Spleen (tissue), 11 donors: ENCODE results near the gene RPL3. TPM values are rescaled to one million over a fixed set of nuclear protein-coding genes. Genes with fewer than 3 reads are reported as not detected.

Experiments
- DNase-seq: peaks from one replicate; pipeline ENCODE4 v3.0.0-alpha.2; 2020
- H3K27ac ChIP-seq, 8 donors: fragments of 200-600 bp; sonication (generic) in 7 of 8; 1 replicate in 4 of 8; 2 replicates in 4 of 8; pipeline versions ENCODE4 v1.5.0 to v1.8.0; 2016 to 2021; ENCODE audit warnings: inconsistent platforms in 4 of 8, mild to moderate bottlenecking in 4 of 8, moderate library complexity in 1 of 8
- H3K27me3 ChIP-seq, 7 donors: fragments of 200-600 bp; sonication (generic) in 6 of 7; replicated peaks in 1 of 7; 1 replicate in 4 of 7; 2 replicates in 3 of 7; pipeline versions ENCODE4 v1.5.0 to v1.8.0; 2016 to 2021; ENCODE audit warnings: inconsistent platforms in 3 of 7, mild to moderate bottlenecking in 1 of 7
- H3K36me3 ChIP-seq, 6 donors: fragments of 200-600 bp; sonication (generic) in 5 of 6; 1 replicate in 4 of 6; 2 replicates in 2 of 6; pipeline versions ENCODE4 v1.5.0 to v1.8.0; 2016 to 2021; ENCODE audit warnings: inconsistent platforms in 2 of 6
- H3K4me1 ChIP-seq, 6 donors: fragments of 200-600 bp; sonication (generic) in 5 of 6; 1 replicate in 3 of 6; 2 replicates in 3 of 6; pipeline versions ENCODE4 v1.5.0 to v1.8.0; 2016 to 2021; ENCODE audit warnings: inconsistent platforms in 3 of 6
- H3K4me3 ChIP-seq, 8 donors: fragments of 200-600 bp; sonication (generic) in 7 of 8; 1 replicate in 4 of 8; 2 replicates in 4 of 8; pipeline versions ENCODE4 v1.5.0 to v1.8.0; 2016 to 2021; ENCODE audit warnings: inconsistent platforms in 4 of 8, mild to moderate bottlenecking in 4 of 8, moderate library complexity in 2 of 8
- H3K9me3 ChIP-seq, 8 donors: fragments of 200-600 bp; sonication (generic) in 7 of 8; 1 replicate in 4 of 8; 2 replicates in 4 of 8; pipeline versions ENCODE4 v1.5.0 to v1.8.0; 2016 to 2021; ENCODE audit warnings: inconsistent platforms in 4 of 8
- POLR2A ChIP-seq, 3 donors: fragments of 450-650 bp; IDR thresholded peaks; one replicate each; pipeline ENCODE4 v1.5.1; 2017; ENCODE audit warnings: antibody characterized with exemption in 3 of 3, mild to moderate bottlenecking in 1 of 3
- POLR2AphosphoS5 ChIP-seq, 3 donors: sonication (generic); formaldehyde crosslinking; IDR thresholded peaks; one replicate each; pipeline ENCODE4 v1.5.1; 2017; ENCODE audit warnings: antibody characterized with exemption in 3 of 3
- WGBS, 5 donors: extraction: QIAGEN DNeasy Blood & Tissue Kit in 3 of 5; methylation state at CpG; one replicate each; pipeline versions ENCODE4 v1.1.5 to v1.1.7; 2013 to 2018; 5-methylcytosine and 5-hydroxymethylcytosine counted together
- intact Hi-C: fragments of 100-400 bp; cut with DNase I; formaldehyde crosslinking; loops from one replicate; pipeline ENCODE4 v1.15.0; 2023; ENCODE audit warnings: low total_unique reads
- polyA plus RNA-seq, 3 donors: library from polyadenylated mRNA; stranded (reverse); fragments of 200-250 nt; gene quantifications; one replicate each; pipeline ENCODE4 v1.2.1, GENCODE V29; 2013
- total RNA-seq, 7 donors: library from RNA; depleted of rRNA in 3 of 7; stranded (reverse); fragments of >200 nt in 3 of 7; fragmentation: NEBNext Ultra II Directional in 4 of 7; extraction: Animal tissue kit (Norgen Biotek cat#: 25700) in 4 of 7; gene quantifications; one replicate each; pipeline versions ENCODE4 v1.1.0 to v1.2.1, GENCODE V29; 2016 to 2021
- TF ChIP-seq, protein P1 (sequence below), 11 experiments: fragments of 200-600 bp in 7 of 11; fragments of 450-650 bp in 4 of 11; sonication (generic) in 4 of 11; IDR thresholded peaks in 8 of 11; conservative IDR thresholded peaks in 3 of 11; 1 replicate in 7 of 11; 2 replicates in 4 of 11; pipeline versions ENCODE4 v1.4.0 to v1.8.0; 2016 to 2021; ENCODE audit warnings: antibody characterized with exemption in 11 of 11, inconsistent platforms in 4 of 11, mild to moderate bottlenecking in 1 of 11
- donor health status: healthy with polysubstance abuse.
- donor health status: DM: no; HTN: no; CAD: no; lungs with moderate emphysema.
- donor health status: DM: no; HTN: no; CAD: no.
- donor health status: Bipolar disorder and iron deficiency.
- donor health status: healthy.
- donor health status: DM: no; HTN: no; CAD: no.
- donor health status: DM: yes; HTN: yes; CAD: no.

Gene RPL3
- total and polyA plus RNA-seq, 10 donors: 1,607 to 6,240 (median 1,995) TPM

- no peak for TF ChIP-seq POLR2A (IDR thresholded peaks at IDR 0.05)
- TF ChIP-seq, protein P1, sequence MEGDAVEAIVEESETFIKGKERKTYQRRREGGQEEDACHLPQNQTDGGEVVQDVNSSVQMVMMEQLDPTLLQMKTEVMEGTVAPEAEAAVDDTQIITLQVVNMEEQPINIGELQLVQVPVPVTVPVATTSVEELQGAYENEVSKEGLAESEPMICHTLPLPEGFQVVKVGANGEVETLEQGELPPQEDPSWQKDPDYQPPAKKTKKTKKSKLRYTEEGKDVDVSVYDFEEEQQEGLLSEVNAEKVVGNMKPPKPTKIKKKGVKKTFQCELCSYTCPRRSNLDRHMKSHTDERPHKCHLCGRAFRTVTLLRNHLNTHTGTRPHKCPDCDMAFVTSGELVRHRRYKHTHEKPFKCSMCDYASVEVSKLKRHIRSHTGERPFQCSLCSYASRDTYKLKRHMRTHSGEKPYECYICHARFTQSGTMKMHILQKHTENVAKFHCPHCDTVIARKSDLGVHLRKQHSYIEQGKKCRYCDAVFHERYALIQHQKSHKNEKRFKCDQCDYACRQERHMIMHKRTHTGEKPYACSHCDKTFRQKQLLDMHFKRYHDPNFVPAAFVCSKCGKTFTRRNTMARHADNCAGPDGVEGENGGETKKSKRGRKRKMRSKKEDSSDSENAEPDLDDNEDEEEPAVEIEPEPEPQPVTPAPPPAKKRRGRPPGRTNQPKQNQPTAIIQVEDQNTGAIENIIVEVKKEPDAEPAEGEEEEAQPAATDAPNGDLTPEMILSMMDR (IDR thresholded peaks at IDR 0.05 in 8 of 11, conservative IDR thresholded peaks at IDR 0.05 in 3 of 11): no peak
- peak in 2 of 3 donors; percentile 42 to 63 for TF ChIP-seq POLR2AphosphoS5 (IDR thresholded peaks at IDR 0.05)
- intact Hi-C loops: no loop called here
- H3K27ac ChIP-seq: peak overlapping the region in 6 of 8 donors; percentile 40 to 84 (median 70)
- H3K27me3 ChIP-seq: peaks cover 0 to 14% (median 0%) of the 10 kb centered on the region in 7 donors
- H3K9me3 ChIP-seq: no peaks in the 10 kb centered on the region
- H3K4me3 ChIP-seq: peak overlapping the region; percentile 43 to 83 (median 54)
- WGBS, 5 donors: 3 to 14% (median 11%) methylated on average over 9 to 11 of the region's 11 CpGs
- no peak for DNase-seq
- H3K36me3 ChIP-seq: no peaks in the 10 kb centered on the region
- peaks cover 14 to 39% (median 35%) of the 10 kb centered on the region in 6 donors for H3K4me1 ChIP-seq
Measured at GRCh38 chr22:39348909-39349505, 29.6 kb upstream of the RPL3 start.

- H3K4me1 ChIP-seq: peaks cover 4 to 24% (median 18%) of the 10 kb centered on the region in 6 donors
- no peak overlapping the region for H3K27ac ChIP-seq
- H3K27me3 ChIP-seq: peaks cover 0 to 4% (median 0%) of the 10 kb centered on the region in 7 donors
- intact Hi-C loops: no loop called here
- no peak overlapping the region for H3K4me3 ChIP-seq
- WGBS, 5 donors: 87 to 100% (median 94%) methylated on average over 4 of the region's 4 CpGs
- no peak for DNase-seq
- H3K36me3 ChIP-seq: no peaks in the 10 kb centered on the region
- H3K9me3 ChIP-seq: no peaks in the 10 kb centered on the region
- TF ChIP-seq POLR2AphosphoS5 (IDR thresholded peaks at IDR 0.05) (no peak), POLR2A (IDR thresholded peaks at IDR 0.05) (no peak)
- TF ChIP-seq, protein P1 (IDR thresholded peaks at IDR 0.05 in 8 of 11, conservative IDR thresholded peaks at IDR 0.05 in 3 of 11): no peak
Measured at GRCh38 chr22:39345231-39345630, 25.8 kb upstream of the RPL3 start.

GRCh38 chr22:39344046-39344390 is 24.6 kb upstream of the RPL3 start:
- H3K36me3 ChIP-seq: no peaks in the 10 kb centered on the region
- WGBS, 5 donors: 66 to 88% (median 73%) methylated on average over 8 of the region's 8 CpGs
- peaks cover 3 to 16% (median 12%) of the 10 kb centered on the region in 6 donors for H3K4me1 ChIP-seq
- TF ChIP-seq POLR2A (IDR thresholded peaks at IDR 0.05) (no peak), POLR2AphosphoS5 (IDR thresholded peaks at IDR 0.05) (no peak)
- TF ChIP-seq, protein P1 (IDR thresholded peaks at IDR 0.05 in 8 of 11, conservative IDR thresholded peaks at IDR 0.05 in 3 of 11): no peak
- H3K4me3 ChIP-seq: no peak overlapping the region
- intact Hi-C loops: no loop called here
- H3K9me3 ChIP-seq: no peaks in the 10 kb centered on the region
- H3K27ac ChIP-seq: no peak overlapping the region
- no peak for DNase-seq
- H3K27me3 ChIP-seq: no peaks in the 10 kb centered on the region

- Histone ChIP-seq H3K36me3 (no peaks in the 10 kb centered on the region), H3K27me3 (no peaks in the 10 kb centered on the region), H3K27ac (no peak overlapping the region), H3K4me1 (peaks cover 0 to 10% (median 7%) of the 10 kb centered on the region in 6 donors), H3K4me3 (no peak overlapping the region), H3K9me3 (no peaks in the 10 kb centered on the region)
- intact Hi-C loops: no loop called here
- no peak for DNase-seq
- WGBS, 5 donors: 27 to 32% (median 31%) methylated on average over 14 to 15 of the region's 15 CpGs
- TF ChIP-seq POLR2AphosphoS5 (IDR thresholded peaks at IDR 0.05) (peak in 1 of 3 donors; percentile 21), POLR2A (IDR thresholded peaks at IDR 0.05) (no peak)
- TF ChIP-seq, protein P1 (IDR thresholded peaks at IDR 0.05 in 8 of 11, conservative IDR thresholded peaks at IDR 0.05 in 3 of 11): peak; percentile 22 to 78 (median 62)
Measured at GRCh38 chr22:39343259-39344045, 24.0 kb upstream of the RPL3 start.
